Kidney (tissue), 14 donors: Measurements from ENCODE around the gene FNBP1. TPM values are rescaled to one million over a fixed set of nuclear protein-coding genes. Genes with fewer than 3 reads are reported as not detected.

Source experiments
- DNase-seq, 5 donors: peaks; one replicate each; pipeline ENCODE4 v3.0.0-alpha.2; 2013 to 2020
- FAIRE-seq: peaks from 2 replicates; lab custom pipeline; 2012; peaks lifted over from hg19 to GRCh38; lab: Jason Lieb, UNC
- H3K27ac ChIP-seq, 2 donors: one replicate each; pipeline ENCODE4 v1.7.0; 2013; ENCODE audit warnings: low read depth in 2 of 2, low read length in 2 of 2, inconsistent platforms in 1 of 2
- H3K27me3 ChIP-seq: one replicate; pipeline ENCODE4 v1.7.1; 2013; ENCODE audit warnings: low read length, inconsistent platforms; ENCODE audit not compliant: control insufficient read depth, insufficient read depth
- H3K36me3 ChIP-seq, 3 donors: one replicate each; pipeline versions ENCODE4 v1.7.0 to v1.7.1; 2013; ENCODE audit warnings: low read length in 3 of 3, control low read depth in 1 of 3, inconsistent platforms in 1 of 3; ENCODE audit not compliant: insufficient read depth in 3 of 3, control insufficient read depth in 2 of 3
- H3K4me1 ChIP-seq, 3 donors: one replicate each; pipeline versions ENCODE4 v1.7.0 to v1.7.1; 2013; ENCODE audit warnings: low read length in 3 of 3, inconsistent platforms in 1 of 3, low read depth in 1 of 3; ENCODE audit not compliant: control insufficient read depth in 2 of 3, insufficient read depth in 2 of 3
- H3K4me3 ChIP-seq, 3 donors: one replicate each; pipeline versions ENCODE4 v1.7.0 to v1.8.1; 2013; ENCODE audit warnings: low read length in 3 of 3, control low read depth in 1 of 3, inconsistent platforms in 1 of 3
- H3K9ac ChIP-seq, 3 donors: one replicate each; pipeline versions ENCODE4 v1.7.0 to v1.7.1; 2013; ENCODE audit warnings: low read length in 3 of 3, control low read depth in 1 of 3, inconsistent platforms in 1 of 3
- H3K9me3 ChIP-seq, 3 donors: one replicate each; pipeline versions ENCODE4 v1.7.0 to v1.7.1; 2013; ENCODE audit warnings: low read length in 3 of 3, control low read depth in 1 of 3, inconsistent platforms in 1 of 3; ENCODE audit not compliant: control insufficient read depth in 2 of 3, insufficient read depth in 1 of 3
- CTCF ChIP-seq: IDR thresholded peaks from 3 replicates; pipeline ENCODE4 v1.5.1; 2012; ENCODE audit warnings: mild to moderate bottlenecking, moderate library complexity, borderline replicate concordance; ENCODE audit not compliant: insufficient read depth; ENCODE audit errors: extremely low read depth
- intact Hi-C: fragments of 100-400 bp; cut with DNase I; formaldehyde crosslinking; loops from one replicate; pipeline ENCODE4 v1.11.1; 2022
- polyA plus RNA-seq: library from polyadenylated mRNA; stranded (reverse); fragments of 350-450 nt; fragmentation: Illumina TruSeq; extraction: RNeasy Lipid Tissue Mini Kit (QIAGEN cat#74804); gene quantifications from one replicate; pipeline ENCODE4 v1.2.3, GENCODE V29; 2014; ENCODE audit warnings: low read depth, low replicate concordance; ENCODE audit not compliant: insufficient read depth
- total RNA-seq: library from RNA; stranded (reverse); fragmentation: NEBNext Ultra II Directional; extraction: Animal tissue kit (Norgen Biotek cat#: 25700); gene quantifications from one replicate; pipeline ENCODE4 v1.2.1, GENCODE V29; 2021
- donor health status: control.
- donor health status: control.
- donor health status: control.
- donor health status: control.
- donor health status: control.
- donor health status: DM: yes; HTN: yes; CAD: no.
- donor health status: Normal renal cell carcinoma (clear cell type).

The FNBP1 gene
- total and polyA plus RNA-seq, 2 donors from 2014 or later, result 9.7 to 51.7 TPM

GRCh38 chr9:130051855-130052254 lies 8.9 kb upstream of the FNBP1 start:
- H3K27ac ChIP-seq, result peak overlapping the region in 1 of 2 donors; percentile 43
- H3K36me3 ChIP-seq, result no peaks in the 10 kb centered on the region
- no peaks in the 10 kb centered on the region for H3K27me3 ChIP-seq
- no peak for DNase-seq
- no peak overlapping the region for H3K4me3 ChIP-seq
- peaks cover 0 to 15% (median 6%) of the 10 kb centered on the region in 3 donors for H3K4me1 ChIP-seq
- H3K9me3 ChIP-seq, result no peaks in the 10 kb centered on the region
- no peak overlapping the region for H3K9ac ChIP-seq
- intact Hi-C loops, result no loop called here
- TF ChIP-seq CTCF, result no peak
- FAIRE-seq, result no peak

- FAIRE-seq (no peak), DNase-seq (no peak)
- Histone ChIP-seq H3K27me3 (no peaks in the 10 kb centered on the region), H3K36me3 (no peaks in the 10 kb centered on the region), H3K4me3 (no peak overlapping the region), H3K9me3 (no peaks in the 10 kb centered on the region), H3K9ac (no peak overlapping the region), H3K27ac (no peak overlapping the region), H3K4me1 (peaks cover 0 to 15% (median 6%) of the 10 kb centered on the region in 3 donors)
- TF ChIP-seq CTCF, result no peak
- intact Hi-C loops, result no loop called here
These were observed 7.5 kb upstream of the FNBP1 start for GRCh38 chr9:130050462-130050861.

- FAIRE-seq, result no peak
- no peak for TF ChIP-seq CTCF
These were observed 6.6 kb upstream of the FNBP1 start for GRCh38 chr9:130049431-130050210.

More at GRCh38 chr9:130049431-130050210, 6.6 kb upstream of the FNBP1 start:
- no peaks in the 10 kb centered on the region for H3K36me3 ChIP-seq
- no peak overlapping the region for H3K9ac ChIP-seq
- H3K4me1 ChIP-seq, result peaks cover 0 to 10% (median 2%) of the 10 kb centered on the region in 3 donors
- H3K4me3 ChIP-seq, result no peak overlapping the region
- H3K27ac ChIP-seq, result no peak overlapping the region
- intact Hi-C loops, result no loop called here
- DNase-seq, result no peak
- H3K27me3 ChIP-seq, result no peaks in the 10 kb centered on the region
- no peaks in the 10 kb centered on the region for H3K9me3 ChIP-seq
